Cerebellar nuclear complex (tissue), 1 donor: Measurements from ENCODE around the gene EDN3.

Experiments
- DNase-seq, 2 experiments: peaks; one replicate each; lab custom pipeline; 2025; lab: John Stamatoyannopoulos, UW

Gene EDN3

DNA sequence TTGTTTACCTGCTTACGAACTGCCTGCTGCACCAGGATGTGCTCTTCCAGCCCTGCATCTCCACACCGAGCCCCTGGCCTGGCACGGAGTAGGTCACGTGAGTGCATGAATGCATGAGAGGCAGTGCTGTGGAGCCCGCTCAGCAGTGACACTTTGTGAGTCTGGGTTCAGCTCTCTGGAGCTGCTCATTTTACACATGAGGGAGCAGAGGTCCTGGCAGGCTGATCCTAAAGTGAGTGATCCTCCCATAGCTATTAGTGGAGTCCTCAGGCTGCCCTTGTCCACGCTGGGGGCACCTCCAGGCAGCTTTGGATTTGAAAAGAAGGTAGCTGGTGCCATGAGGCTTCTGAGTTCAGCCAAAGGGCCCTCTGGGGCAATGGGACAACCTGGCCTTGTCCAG is 64.2 kb downstream of the EDN3 start:
- DNase-seq: no peak

DNA sequence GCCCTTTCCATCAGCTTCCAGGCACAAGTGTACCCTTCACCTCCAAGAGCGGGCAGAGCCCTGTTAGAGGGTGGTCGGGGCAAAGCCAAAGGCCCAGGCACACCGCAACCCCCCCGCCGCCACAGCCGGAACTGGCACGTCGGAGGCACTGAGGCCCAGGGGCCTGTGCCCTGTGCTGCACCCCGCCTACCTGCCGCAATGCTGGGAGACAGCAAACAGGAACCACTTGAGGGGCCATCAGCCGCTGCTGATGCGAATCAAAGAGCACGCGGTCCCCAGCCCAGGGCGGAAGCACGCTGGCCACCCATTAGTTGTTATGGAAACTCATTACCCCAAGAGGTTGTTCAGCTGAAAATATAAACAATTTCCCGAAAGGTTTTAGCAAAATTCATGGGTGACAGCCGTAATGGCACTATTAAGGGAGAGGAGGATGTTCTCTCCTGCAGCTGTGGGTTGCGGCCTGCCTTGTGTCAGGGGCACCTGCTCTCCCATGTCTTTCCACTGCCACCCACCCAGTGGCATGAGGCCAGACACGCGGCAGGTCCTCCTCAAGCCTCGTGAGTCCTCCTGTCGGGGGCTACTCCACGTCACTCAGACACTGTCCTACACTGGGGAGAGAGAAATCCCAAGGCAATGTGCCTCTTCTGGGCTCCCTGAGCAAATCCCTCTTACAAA is 65.3 kb downstream of the EDN3 start:
- no peak for DNase-seq

DNA sequence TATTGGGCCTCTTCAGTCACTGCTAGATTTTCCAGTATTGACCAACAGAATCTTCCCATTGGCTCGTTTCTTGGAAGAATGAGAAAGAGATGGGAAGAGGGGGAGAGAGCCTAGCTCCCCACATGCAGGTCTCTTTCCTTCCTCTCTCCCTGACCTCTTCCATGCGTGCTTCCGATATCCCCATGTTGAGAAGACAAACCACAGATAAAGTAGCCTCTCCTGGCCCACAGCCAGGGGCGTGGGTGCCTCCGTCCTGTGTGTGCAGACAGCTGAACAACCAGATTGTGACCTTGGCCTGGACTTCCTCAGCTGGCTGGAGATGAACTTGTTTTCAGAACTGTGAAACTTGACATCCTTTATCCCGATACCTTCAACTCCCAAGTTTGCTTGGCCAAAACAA is 71.0 kb downstream of the EDN3 start:
- DNase-seq: no peak

DNA sequence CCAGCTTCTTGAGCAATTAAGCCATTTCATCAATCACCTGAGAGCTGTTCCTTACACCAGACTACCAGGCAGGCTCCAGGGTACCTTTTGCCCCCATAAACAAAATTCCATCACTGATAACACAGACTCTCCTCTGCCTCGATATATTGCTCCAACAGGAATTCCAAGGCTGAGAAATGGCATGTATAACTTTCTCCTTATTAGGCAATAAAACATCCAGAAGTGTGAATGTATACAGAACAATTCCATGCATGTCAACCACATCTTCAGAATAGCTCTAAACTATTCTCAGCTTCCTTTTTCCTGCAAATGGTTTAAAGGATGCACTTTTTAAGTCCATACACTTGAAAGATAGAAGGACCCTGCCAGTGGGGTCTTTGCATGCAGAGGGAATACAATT is 73.8 kb downstream of the EDN3 start:
- no peak for DNase-seq

DNA sequence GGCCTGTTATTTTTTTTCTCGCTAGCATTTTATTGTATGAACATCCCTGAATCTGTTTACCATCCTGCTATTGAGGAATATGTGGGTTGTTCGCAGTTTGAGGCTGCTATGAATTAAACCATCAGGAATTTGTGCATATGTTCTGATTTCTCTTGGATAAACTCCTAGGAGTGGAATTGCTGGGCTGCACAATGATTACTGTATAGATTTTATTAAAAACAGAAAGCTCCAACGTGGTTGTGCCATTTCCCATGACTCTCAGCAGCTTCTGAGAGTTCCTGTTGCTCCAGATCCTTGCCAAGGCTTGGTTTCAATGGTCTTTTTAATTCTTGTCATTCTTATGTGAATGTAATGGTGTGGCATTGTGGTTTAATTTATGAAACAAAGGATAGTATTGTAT is 75.1 kb downstream of the EDN3 start:
- no peak for DNase-seq
